ENCODE measurements around the gene CD6. TPM values are rescaled to one million over a fixed set of nuclear protein-coding genes. Genes with fewer than 3 reads are reported as not detected.

Gene CD6
- total and polyA plus RNA-seq, 10 of the 15 experiments (the other 5 are each of a cell fraction or from before 2014, with no cell fraction given), result 0.37 to 17.6 (median 6.2) TPM

DNA sequence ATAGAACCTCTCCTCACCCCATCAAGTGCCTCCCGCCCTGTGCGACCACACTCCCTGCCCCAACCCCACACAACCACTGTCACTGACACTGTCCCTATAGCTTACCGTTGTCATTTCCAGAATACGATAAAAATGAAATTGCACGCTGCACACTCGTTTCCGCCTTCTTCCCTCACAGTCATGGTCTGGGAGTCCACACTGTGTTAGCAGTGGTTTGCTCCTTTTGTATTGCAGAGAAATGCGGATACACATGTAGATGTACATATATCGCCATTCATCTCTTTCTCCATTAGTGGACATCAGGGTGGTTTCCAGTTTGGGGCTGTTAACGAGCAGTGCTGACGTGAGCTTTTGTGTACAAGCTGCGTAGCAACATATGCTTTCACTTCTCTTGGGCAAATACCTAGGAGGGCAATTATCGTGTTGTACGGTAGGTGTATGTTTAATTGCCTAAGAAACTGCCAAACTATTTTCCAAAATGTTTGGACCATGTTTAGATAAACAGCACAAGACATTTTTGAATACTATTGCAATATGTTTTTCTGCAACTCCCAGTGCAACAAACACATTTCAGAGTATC lies 71.6 kb downstream of the CD6 start (continued):
- TF ChIP-seq, protein P1, sequence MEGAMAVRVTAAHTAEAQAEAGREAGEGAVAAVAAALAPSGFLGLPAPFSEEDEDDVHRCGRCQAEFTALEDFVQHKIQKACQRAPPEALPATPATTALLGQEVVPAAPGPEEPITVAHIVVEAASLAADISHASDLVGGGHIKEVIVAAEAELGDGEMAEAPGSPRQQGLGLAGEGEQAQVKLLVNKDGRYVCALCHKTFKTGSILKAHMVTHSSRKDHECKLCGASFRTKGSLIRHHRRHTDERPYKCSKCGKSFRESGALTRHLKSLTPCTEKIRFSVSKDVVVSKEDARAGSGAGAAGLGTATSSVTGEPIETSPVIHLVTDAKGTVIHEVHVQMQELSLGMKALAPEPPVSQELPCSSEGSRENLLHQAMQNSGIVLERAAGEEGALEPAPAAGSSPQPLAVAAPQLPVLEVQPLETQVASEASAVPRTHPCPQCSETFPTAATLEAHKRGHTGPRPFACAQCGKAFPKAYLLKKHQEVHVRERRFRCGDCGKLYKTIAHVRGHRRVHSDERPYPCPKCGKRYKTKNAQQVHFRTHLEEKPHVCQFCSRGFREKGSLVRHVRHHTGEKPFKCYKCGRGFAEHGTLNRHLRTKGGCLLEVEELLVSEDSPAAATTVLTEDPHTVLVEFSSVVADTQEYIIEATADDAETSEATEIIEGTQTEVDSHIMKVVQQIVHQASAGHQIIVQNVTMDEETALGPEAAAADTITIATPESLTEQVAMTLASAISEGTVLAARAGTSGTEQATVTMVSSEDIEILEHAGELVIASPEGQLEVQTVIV (IDR thresholded peaks at IDR 0.05; ENCODE audit: borderline replicate concordance, partially characterized antibody), result no peak
- TF ChIP-seq EP300 (IDR thresholded peaks at IDR 0.05; ENCODE audit: borderline replicate concordance in 1 of 2, control insufficient read depth in 1 of 2, low read depth in 2 of 2, low read length in 2 of 2) (peak; percentile 77 to 81; a peak in 2 of 4 replicates), MYC (IDR thresholded peaks at IDR 0.05; ENCODE audit: insufficient read depth, insufficient read length, insufficient replicate concordance, low read length, severe bottlenecking) (no peak), BHLHE40 (IDR thresholded peaks at IDR 0.05; ENCODE audit: borderline replicate concordance in 1 of 2, low read depth in 2 of 2, low read length in 1 of 2) (peak in 1 of 2 experiments; percentile 27; a peak in 1 of 4 replicates), POLR2A (IDR thresholded peaks at IDR 0.05; ENCODE audit: low read depth, low read length) (0 out of 2 replicates have a peak, but pooled peaks have one; percentile 34), TCF7 (IDR thresholded peaks at IDR 0.05; ENCODE audit: borderline replicate concordance) (no peak), TBL1XR1 (IDR thresholded peaks at IDR 0.05; ENCODE audit: low read depth, low read length) (no peak), ZNF274 (IDR thresholded peaks at IDR 0.05; ENCODE audit: insufficient read depth, insufficient read length) (no peak), SUZ12 (IDR thresholded peaks at IDR 0.05; ENCODE audit: unreplicated experiment) (no peak), NFXL1 (IDR thresholded peaks at IDR 0.05; ENCODE audit: borderline replicate concordance) (no peak), MEF2A (IDR thresholded peaks at IDR 0.05; ENCODE audit: insufficient read depth, low read depth, low read length) (no peak), DPF2 (IDR thresholded peaks at IDR 0.05) (0 out of 2 replicates have a peak, but pooled peaks have one; percentile 43), BRCA1 (IDR thresholded peaks at IDR 0.05; ENCODE audit: low read depth, low read length) (no peak), ZNF217 (IDR thresholded peaks at IDR 0.05) (peak; percentile 67; the same call in 1 of the 2 replicates), MTA3 (IDR thresholded peaks at IDR 0.05; ENCODE audit: borderline replicate concordance, low read length) (no peak), SIX5 (IDR thresholded peaks at IDR 0.05; ENCODE audit: low read depth, low read length, severe bottlenecking) (no peak), MYB (IDR thresholded peaks at IDR 0.05; ENCODE audit: borderline replicate concordance, low read depth, low read length) (0 out of 2 replicates have a peak, but pooled peaks have one; percentile 30), CREM (IDR thresholded peaks at IDR 0.05; ENCODE audit: low read depth) (peak; percentile 62; the same call in 1 of the 2 replicates), IKZF1 (conservative IDR thresholded peaks at IDR 0.05) (peak; percentile 46), SIN3A (IDR thresholded peaks at IDR 0.05; ENCODE audit: low read depth, low read length) (no peak)
- TF ChIP-seq, protein P2, sequence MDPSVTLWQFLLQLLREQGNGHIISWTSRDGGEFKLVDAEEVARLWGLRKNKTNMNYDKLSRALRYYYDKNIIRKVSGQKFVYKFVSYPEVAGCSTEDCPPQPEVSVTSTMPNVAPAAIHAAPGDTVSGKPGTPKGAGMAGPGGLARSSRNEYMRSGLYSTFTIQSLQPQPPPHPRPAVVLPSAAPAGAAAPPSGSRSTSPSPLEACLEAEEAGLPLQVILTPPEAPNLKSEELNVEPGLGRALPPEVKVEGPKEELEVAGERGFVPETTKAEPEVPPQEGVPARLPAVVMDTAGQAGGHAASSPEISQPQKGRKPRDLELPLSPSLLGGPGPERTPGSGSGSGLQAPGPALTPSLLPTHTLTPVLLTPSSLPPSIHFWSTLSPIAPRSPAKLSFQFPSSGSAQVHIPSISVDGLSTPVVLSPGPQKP (IDR thresholded peaks at IDR 0.05; ENCODE audit: low read depth, low read length), result no peak
- TF ChIP-seq, protein P3, sequence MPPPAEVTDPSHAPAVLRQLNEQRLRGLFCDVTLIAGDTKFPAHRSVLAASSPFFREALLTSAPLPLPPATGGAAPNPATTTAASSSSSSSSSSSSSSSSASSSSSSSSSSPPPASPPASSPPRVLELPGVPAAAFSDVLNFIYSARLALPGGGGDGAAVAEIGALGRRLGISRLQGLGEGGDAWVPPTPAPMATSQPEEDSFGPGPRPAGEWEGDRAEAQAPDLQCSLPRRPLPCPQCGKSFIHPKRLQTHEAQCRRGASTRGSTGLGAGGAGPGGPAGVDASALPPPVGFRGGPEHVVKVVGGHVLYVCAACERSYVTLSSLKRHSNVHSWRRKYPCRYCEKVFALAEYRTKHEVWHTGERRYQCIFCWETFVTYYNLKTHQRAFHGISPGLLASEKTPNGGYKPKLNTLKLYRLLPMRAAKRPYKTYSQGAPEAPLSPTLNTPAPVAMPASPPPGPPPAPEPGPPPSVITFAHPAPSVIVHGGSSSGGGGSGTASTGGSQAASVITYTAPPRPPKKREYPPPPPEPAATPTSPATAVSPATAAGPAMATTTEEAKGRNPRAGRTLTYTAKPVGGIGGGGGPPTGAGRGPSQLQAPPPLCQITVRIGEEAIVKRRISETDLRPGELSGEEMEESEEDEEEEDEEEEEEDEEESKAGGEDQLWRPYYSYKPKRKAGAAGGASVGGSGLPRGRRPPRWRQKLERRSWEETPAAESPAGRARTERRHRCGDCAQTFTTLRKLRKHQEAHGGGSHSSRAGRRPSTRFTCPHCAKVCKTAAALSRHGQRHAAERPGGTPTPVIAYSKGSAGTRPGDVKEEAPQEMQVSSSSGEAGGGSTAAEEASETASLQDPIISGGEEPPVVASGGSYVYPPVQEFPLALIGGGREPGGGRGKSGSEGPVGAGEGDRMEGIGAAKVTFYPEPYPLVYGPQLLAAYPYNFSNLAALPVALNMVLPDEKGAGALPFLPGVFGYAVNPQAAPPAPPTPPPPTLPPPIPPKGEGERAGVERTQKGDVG (CRISPR knock-in tag; IDR thresholded peaks at IDR 0.05), result no peak
